DOHH2 (cell line): Measurements from ENCODE around the gene HELLS.

Experiments used
- H3F3A ChIP-seq: fragments of 200-600 bp; sonication (generic), shearing (Covaris generic); 2 replicates; pipeline ENCODE4 v1.6.0; 2016; ENCODE audit warnings: antibody characterized with exemption, mild to moderate bottlenecking; ENCODE audit not compliant: control insufficient read depth, insufficient read depth
- H3K27ac ChIP-seq: fragments of 200-600 bp; sonication (generic); 2 replicates; pipeline ENCODE4 v1.5.1; 2014; ENCODE audit warnings: low read depth, mild to moderate bottlenecking, low read length, moderate library complexity
- H3K27me3 ChIP-seq: fragments of 200-600 bp; sonication (generic); 2 replicates; pipeline ENCODE4 v1.6.1; 2014; ENCODE audit warnings: mild to moderate bottlenecking, low read length, mixed read lengths; ENCODE audit not compliant: control insufficient read depth
- H3K36me3 ChIP-seq: fragments of 200-600 bp; sonication (generic); 2 replicates; pipeline ENCODE4 v1.6.1; 2014; ENCODE audit warnings: mild to moderate bottlenecking, low read length, moderate library complexity, mixed read lengths; ENCODE audit not compliant: control insufficient read depth
- H3K4me1 ChIP-seq: fragments of 200-600 bp; sonication (generic); 2 replicates; pipeline ENCODE4 v1.6.1; 2014; ENCODE audit warnings: mild to moderate bottlenecking, low read length, mixed read lengths; ENCODE audit not compliant: control insufficient read depth
- H3K4me2 ChIP-seq: fragments of 200-600 bp; sonication (generic); 2 replicates; pipeline ENCODE4 v1.6.0; 2014; ENCODE audit warnings: mild to moderate bottlenecking, low read length, moderate library complexity
- H3K4me3 ChIP-seq: fragments of 200-600 bp; sonication (generic); 2 replicates; pipeline ENCODE4 v1.5.1; 2014; ENCODE audit warnings: mild to moderate bottlenecking, low read length, mixed read lengths
- H3K79me2 ChIP-seq: fragments of 200-600 bp; sonication (generic); 2 replicates; pipeline ENCODE4 v1.6.1; 2014; ENCODE audit warnings: mild to moderate bottlenecking, low read length, mixed read lengths; ENCODE audit not compliant: control insufficient read depth
- H3K9me2 ChIP-seq: fragments of 200-600 bp; sonication (generic); replicated peaks from 2 replicates; pipeline ENCODE4 v1.6.1; 2014; ENCODE audit warnings: mild to moderate bottlenecking, low read length, mixed read lengths; ENCODE audit not compliant: control insufficient read depth
- H3K9me3 ChIP-seq: fragments of 200-600 bp; sonication (generic); 2 replicates; pipeline ENCODE4 v1.6.1; 2014; ENCODE audit warnings: antibody characterized with exemption, low read length, mixed read lengths; ENCODE audit not compliant: control insufficient read depth, insufficient read depth
- H4K20me1 ChIP-seq: fragments of 200-600 bp; sonication (generic); 2 replicates; pipeline ENCODE4 v1.6.0; 2014; ENCODE audit warnings: low read depth, mild to moderate bottlenecking, antibody characterized with exemption, low read length, moderate library complexity; ENCODE audit not compliant: control insufficient read depth, insufficient read depth
- EZH2phosphoT487 ChIP-seq: fragments of 200-600 bp; sonication (generic); IDR thresholded peaks from 2 replicates; pipeline ENCODE4 v1.6.1; 2017; ENCODE audit warnings: borderline replicate concordance, mild to moderate bottlenecking, antibody characterized with exemption, low read length, moderate library complexity, mixed read lengths
- TF ChIP-seq, protein P1 (sequence below): fragments of 200-600 bp; sonication (generic); IDR thresholded peaks from one replicate; pipeline ENCODE4 v1.5.1; 2014; ENCODE audit warnings: antibody characterized with exemption, mild to moderate bottlenecking, low read depth, low read length; ENCODE audit not compliant: poor library complexity, severe bottlenecking

The HELLS gene

DNA sequence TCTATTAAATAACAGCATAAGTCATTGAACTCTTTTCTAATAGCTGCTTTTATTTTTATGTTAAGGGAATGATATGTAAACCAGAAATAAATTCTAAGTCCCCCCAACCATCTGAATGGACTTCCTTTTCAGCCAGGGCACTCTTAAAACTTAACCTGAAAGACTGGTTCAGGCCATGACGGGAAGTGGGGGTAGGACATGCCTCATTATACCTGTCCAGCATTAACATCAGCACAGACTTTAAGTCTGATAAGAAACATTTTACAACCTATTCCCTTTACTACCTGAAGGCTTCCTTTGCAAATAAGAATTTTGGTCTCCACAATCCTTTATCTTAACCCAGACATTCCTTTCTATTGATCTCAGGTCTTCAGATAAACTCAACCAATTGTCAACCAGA, 81.9 kb downstream of the HELLS start:
- Histone ChIP-seq H3K36me3 (no peaks in the 10 kb centered on the region), H3K4me2 (no peak overlapping the region), H3K9me2 (no peaks in the 10 kb centered on the region), H3K79me2 (no peaks in the 10 kb centered on the region), H3F3A (no peaks in the 10 kb centered on the region), H3K4me3 (no peak overlapping the region), H3K27me3 (peaks cover 3% of the 10 kb centered on the region; the same call in 1 of the 2 replicates), H4K20me1 (no peaks in the 10 kb centered on the region), H3K4me1 (peaks cover 5% of the 10 kb centered on the region; the same call in 1 of the 2 replicates), H3K9me3 (no peaks in the 10 kb centered on the region), H3K27ac (no peak overlapping the region)
- TF ChIP-seq, protein P1, sequence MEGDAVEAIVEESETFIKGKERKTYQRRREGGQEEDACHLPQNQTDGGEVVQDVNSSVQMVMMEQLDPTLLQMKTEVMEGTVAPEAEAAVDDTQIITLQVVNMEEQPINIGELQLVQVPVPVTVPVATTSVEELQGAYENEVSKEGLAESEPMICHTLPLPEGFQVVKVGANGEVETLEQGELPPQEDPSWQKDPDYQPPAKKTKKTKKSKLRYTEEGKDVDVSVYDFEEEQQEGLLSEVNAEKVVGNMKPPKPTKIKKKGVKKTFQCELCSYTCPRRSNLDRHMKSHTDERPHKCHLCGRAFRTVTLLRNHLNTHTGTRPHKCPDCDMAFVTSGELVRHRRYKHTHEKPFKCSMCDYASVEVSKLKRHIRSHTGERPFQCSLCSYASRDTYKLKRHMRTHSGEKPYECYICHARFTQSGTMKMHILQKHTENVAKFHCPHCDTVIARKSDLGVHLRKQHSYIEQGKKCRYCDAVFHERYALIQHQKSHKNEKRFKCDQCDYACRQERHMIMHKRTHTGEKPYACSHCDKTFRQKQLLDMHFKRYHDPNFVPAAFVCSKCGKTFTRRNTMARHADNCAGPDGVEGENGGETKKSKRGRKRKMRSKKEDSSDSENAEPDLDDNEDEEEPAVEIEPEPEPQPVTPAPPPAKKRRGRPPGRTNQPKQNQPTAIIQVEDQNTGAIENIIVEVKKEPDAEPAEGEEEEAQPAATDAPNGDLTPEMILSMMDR, result no peak
- TF ChIP-seq EZH2phosphoT487, result no peak

DNA sequence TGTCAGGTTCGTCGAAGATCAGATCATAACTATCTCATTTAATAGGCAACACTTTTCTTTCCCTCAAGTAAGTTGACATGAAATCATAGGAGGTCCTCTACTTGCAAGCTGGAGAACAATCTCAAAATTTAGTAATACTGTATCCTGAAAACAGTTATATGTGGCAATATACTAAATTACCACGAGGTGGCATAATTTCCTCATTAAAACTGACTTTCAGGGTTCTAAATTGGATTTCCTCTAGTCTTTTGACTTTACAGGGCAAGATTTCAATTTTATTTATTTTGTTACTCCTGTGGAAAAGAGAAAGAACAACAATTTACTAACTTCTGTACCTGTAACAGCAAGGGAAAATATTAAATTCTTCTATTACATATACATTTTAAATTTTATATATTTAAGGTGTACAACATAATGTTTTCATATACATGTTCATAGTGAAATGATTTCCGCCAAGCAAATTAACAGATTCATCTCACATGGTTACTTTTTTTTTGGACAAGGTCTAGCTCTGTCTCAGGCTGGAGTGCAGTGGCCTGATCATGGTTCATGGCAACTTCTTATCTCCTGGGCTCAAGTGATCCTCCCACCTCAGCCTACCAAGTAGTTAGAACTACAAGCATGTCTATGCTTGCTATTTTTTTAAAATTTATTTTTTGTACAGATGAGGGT, 84.6 kb downstream of the HELLS start:
- Histone ChIP-seq H3K9me2 (no peaks in the 10 kb centered on the region), H4K20me1 (no peaks in the 10 kb centered on the region), H3K79me2 (no peaks in the 10 kb centered on the region), H3K27me3 (peaks cover 3% of the 10 kb centered on the region; the same call in 1 of the 2 replicates), H3F3A (no peaks in the 10 kb centered on the region), H3K4me3 (no peak overlapping the region), H3K9me3 (peaks cover 5% of the 10 kb centered on the region; the same call in 1 of the 2 replicates), H3K4me1 (peaks cover 5% of the 10 kb centered on the region; the same call in 1 of the 2 replicates), H3K27ac (no peak overlapping the region), H3K36me3 (no peaks in the 10 kb centered on the region), H3K4me2 (no peak overlapping the region)
- TF ChIP-seq EZH2phosphoT487, result no peak
- TF ChIP-seq, protein P1, result peak; percentile 70

DNA sequence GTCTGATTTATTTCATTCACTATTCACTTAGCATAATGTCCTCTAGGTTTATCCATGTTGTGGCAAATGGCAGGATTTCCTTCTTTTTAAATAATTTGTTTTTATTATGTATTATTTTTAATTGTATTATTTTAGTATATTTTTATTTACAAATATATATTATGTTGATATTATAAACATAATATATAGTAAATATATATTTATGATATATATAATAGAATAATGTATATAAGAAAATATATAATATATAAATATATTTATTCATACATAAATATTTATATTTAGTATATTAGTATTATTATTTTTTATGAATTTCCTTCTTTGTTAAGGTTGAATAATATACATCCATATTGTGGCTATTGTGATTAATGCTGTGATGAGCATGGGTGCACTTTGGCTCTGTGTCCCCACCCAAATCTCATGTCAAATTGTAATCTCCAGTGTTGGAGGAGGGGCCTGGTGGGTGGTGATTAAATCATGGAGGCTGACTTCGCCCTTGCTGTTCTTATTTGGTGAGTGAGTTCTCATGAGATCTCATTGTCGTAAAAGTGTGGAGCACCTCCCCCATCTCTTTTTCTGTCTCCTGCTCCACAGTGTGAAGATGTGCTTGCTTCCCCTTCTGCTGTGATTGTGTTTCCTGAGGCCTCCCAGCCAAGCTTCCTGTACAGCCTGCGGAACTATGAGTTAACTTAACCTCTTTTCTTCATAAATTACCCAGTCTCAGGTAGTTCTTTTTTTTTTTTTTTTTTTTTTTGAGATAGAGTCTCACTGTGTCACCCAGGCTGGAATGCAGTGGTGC, 85.7 kb downstream of the HELLS start:
- H4K20me1 ChIP-seq, result no peaks in the 10 kb centered on the region
- no peak overlapping the region for H3K27ac ChIP-seq
- peak overlapping the region; percentile 26; the same call in 1 of the 2 replicates for H3K4me2 ChIP-seq
- H3F3A ChIP-seq, result no peaks in the 10 kb centered on the region
- H3K36me3 ChIP-seq, result no peaks in the 10 kb centered on the region
- H3K4me3 ChIP-seq, result no peak overlapping the region
- H3K9me3 ChIP-seq, result peaks cover 5% of the 10 kb centered on the region; the same call in 1 of the 2 replicates
- H3K27me3 ChIP-seq, result peaks cover 3% of the 10 kb centered on the region; the same call in 1 of the 2 replicates
- no peaks in the 10 kb centered on the region for H3K79me2 ChIP-seq
- TF ChIP-seq EZH2phosphoT487, result no peak
- TF ChIP-seq, protein P1, result no peak
- no peaks in the 10 kb centered on the region for H3K9me2 ChIP-seq
- peaks cover 5% of the 10 kb centered on the region; the same call in 1 of the 2 replicates for H3K4me1 ChIP-seq
